SK-N-SH treated with all-trans-retinoic acid at 6 μM for 48 hours (cell line): ENCODE data around the gene MLANA.
"Not testable (repeated sequence)": the region's sequence is repeated elsewhere in the genome, so short reads cannot be mapped to it uniquely, and the experiment has no call there.

Experiments used
- ARNTL ChIP-seq: fragments of 450-650 bp; formaldehyde crosslinking; IDR thresholded peaks from 2 replicates; pipeline ENCODE4 v1.5.0; 2020; ENCODE audit warnings: low read depth, mild to moderate bottlenecking, moderate library complexity, borderline replicate concordance
- CSDC2 ChIP-seq: fragments of 250-450 bp; sonication (Bioruptor Pico); IDR thresholded peaks from 2 replicates; pipeline ENCODE4 v1.5.0; 2020; ENCODE audit warnings: mild to moderate bottlenecking, moderate library complexity
- ISL1 ChIP-seq: fragments of 250-450 bp; sonication (Bioruptor Pico); IDR thresholded peaks from 2 replicates; pipeline ENCODE4 v2.1.2; 2022; ENCODE audit warnings: mild to moderate bottlenecking, moderate library complexity
- PATZ1 ChIP-seq: fragments of 250-450 bp; sonication (Bioruptor Pico); IDR thresholded peaks from 2 replicates; pipeline ENCODE4 v1.8.0; 2020; ENCODE audit warnings: mild to moderate bottlenecking, moderate library complexity, borderline replicate concordance
- RARB ChIP-seq: fragments of 250-450 bp; sonication (Bioruptor Pico); IDR thresholded peaks from 2 replicates; pipeline ENCODE4 v1.8.0; 2021; ENCODE audit warnings: mild to moderate bottlenecking, moderate library complexity
- ZC3H10 ChIP-seq: fragments of 250-450 bp; sonication (Bioruptor Pico); IDR thresholded peaks from 2 replicates; pipeline ENCODE4 v1.5.1; 2021; ENCODE audit warnings: mild to moderate bottlenecking, moderate library complexity
- ZNF70 ChIP-seq: fragments of 450-650 bp; formaldehyde crosslinking; IDR thresholded peaks from 2 replicates; pipeline ENCODE4 v1.5.0; 2020; ENCODE audit warnings: mild to moderate bottlenecking, moderate library complexity
- ZNF8 ChIP-seq: fragments of 450-650 bp; formaldehyde crosslinking; IDR thresholded peaks from 2 replicates; pipeline ENCODE4 v1.5.0; 2020; ENCODE audit warnings: mild to moderate bottlenecking, moderate library complexity

GRCh38 chr9:5882244-5883012 lies 8.3 kb upstream of the MLANA start:
- TF ChIP-seq RARB (CRISPR knock-in tag); ISL1 (CRISPR knock-in tag); ZNF70; ZC3H10 (CRISPR knock-in tag); ARNTL (CRISPR knock-in tag); ZNF8 (CRISPR knock-in tag); PATZ1 (CRISPR knock-in tag); CSDC2 (CRISPR knock-in tag): not testable (repeated sequence)
